NCI-H1105 treated with DMSO at 0.1 percent for 48 hours (cell line): Measurements from ENCODE around the gene SULT1C2.
"Not testable (repeated sequence)": the region's sequence is repeated elsewhere in the genome, so short reads cannot be mapped to it uniquely, and the experiment has no call there.

ENCODE experiments used
- DNase-seq: peaks from one replicate; lab custom pipeline; 2025; lab: John Stamatoyannopoulos, UW

Gene SULT1C2

GRCh38 chr2:108351889-108352288 lies 63.2 kb downstream of the SULT1C2 start:
- no peak for DNase-seq

- no peak for DNase-seq
Measured at GRCh38 chr2:108354136-108354535, 65.4 kb downstream of the SULT1C2 start.

GRCh38 chr2:108355906-108356734 lies 67.4 kb downstream of the SULT1C2 start:
- no peak for DNase-seq

GRCh38 chr2:108359336-108359735 lies 70.6 kb downstream of the SULT1C2 start:
- not testable (repeated sequence) for DNase-seq
